ENCODE measurements around the gene SIX4. TPM values are rescaled to one million over a fixed set of nuclear protein-coding genes. Genes with fewer than 3 reads are reported as not detected.

SIX4 gene
- total and polyA plus RNA-seq, 2 donors (not counting 1 experiment from before 2014, with no cell fraction given): 9.1 to 18.3 TPM

DNA sequence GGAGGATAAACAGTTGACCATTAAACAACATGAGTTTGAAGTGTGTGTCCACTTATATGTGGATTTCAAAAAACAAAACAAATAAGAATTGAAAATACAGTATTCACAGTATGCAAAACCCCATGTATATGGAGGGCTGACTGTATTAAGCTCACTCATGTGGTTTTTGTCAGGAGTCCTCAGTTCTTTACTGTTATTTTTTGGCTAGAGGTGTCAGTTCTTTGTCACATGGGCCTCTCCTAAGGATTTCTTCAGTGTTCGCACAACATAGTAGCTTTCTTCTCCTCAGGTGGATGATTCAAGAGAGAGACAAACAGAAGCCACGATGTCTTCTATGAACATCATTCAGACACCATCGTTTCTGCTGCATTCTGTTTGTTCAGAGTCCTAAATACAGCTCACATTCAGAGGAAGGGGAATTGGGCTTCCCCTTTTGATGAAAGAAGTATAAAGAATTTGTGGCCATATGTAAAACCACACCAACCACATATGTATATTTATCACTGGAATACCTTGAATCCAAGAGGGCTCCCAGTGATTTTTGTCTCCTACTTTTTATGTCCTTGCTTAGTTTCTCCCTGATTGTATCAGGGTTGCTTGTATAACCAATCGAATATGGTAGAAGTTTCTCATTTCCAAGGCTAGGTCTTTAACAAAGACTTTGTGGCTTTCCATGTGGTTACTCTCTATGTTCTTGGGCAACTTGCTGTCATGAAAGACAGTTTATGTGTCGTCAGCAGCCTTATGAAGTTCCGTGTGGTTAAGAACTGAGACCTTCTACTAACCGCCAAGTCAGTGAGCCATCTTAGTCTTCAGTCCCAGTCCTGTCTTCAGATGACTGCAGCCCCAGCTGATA, 29.3 kb upstream of the SIX4 start:
- Histone ChIP-seq H3K4me2 (ENCODE audit: extremely low read depth, insufficient read depth, low read length) (no peak overlapping the region), H3K79me2 (ENCODE audit: control insufficient read depth, insufficient read depth, low read length) (peaks cover 24% of the 10 kb centered on the region), H2AFZ (ENCODE audit: low read length) (no peak overlapping the region), H3K36me3 (ENCODE audit: control insufficient read depth, insufficient read depth, low read length) (no peaks in the 10 kb centered on the region), H3K27me3 (ENCODE audit: control insufficient read depth, insufficient read depth, low read length) (no peaks in the 10 kb centered on the region), H4K20me1 (ENCODE audit: control insufficient read depth, extremely low read depth, insufficient read depth, low read length) (no peaks in the 10 kb centered on the region), H3K4me1 (ENCODE audit: control insufficient read depth, extremely low read depth, insufficient read depth, low read length) (no peaks in the 10 kb centered on the region), H3K27ac (ENCODE audit: insufficient read depth, low read length) (no peak overlapping the region), H3K4me3 (replicated peaks in 1 of 4; ENCODE audit: control extremely low read depth in 1 of 4, insufficient read depth in 1 of 4, low read depth in 3 of 4, low read length in 4 of 4) (no peak overlapping the region), H3K9ac (ENCODE audit: insufficient read depth, low read length) (no peak overlapping the region), H3K9me3 (ENCODE audit: control insufficient read depth, insufficient read depth, low read depth, low read length) (no peaks in the 10 kb centered on the region)
- TF ChIP-seq EZH2 (IDR thresholded peaks at IDR 0.05; ENCODE audit: low read length, missing control alignments): no peak
- peak; percentile 58 to 66 for DNase-seq (ENCODE audit: low read depth in 2 of 2)

DNA sequence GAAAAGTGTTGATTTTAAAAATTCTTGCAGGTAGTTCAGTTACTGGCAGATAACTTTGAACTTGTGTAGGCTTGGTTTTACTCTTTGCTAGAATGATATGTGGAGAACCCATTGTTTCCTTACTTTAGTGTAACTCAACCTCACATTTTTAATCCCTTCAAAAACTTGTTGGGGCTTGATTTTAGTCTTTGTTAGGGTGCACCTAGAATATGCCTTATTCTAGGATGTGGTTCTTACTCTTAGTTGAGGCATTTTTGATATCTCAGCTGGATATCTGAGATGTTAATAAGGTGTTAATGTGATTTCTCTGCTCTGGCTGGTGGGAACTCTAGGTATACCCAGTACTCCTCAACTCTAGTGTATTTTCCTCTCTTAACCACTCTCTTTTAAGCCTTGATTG, 20.4 kb upstream of the SIX4 start:
- Histone ChIP-seq H3K79me2 (ENCODE audit: control insufficient read depth, insufficient read depth, low read length) (peaks cover 44% of the 10 kb centered on the region), H3K36me3 (ENCODE audit: control insufficient read depth, insufficient read depth, low read length) (no peaks in the 10 kb centered on the region), H2AFZ (ENCODE audit: low read length) (no peak overlapping the region), H4K20me1 (ENCODE audit: control insufficient read depth, extremely low read depth, insufficient read depth, low read length) (no peaks in the 10 kb centered on the region), H3K9ac (ENCODE audit: insufficient read depth, low read length) (no peak overlapping the region), H3K27me3 (ENCODE audit: control insufficient read depth, insufficient read depth, low read length) (no peaks in the 10 kb centered on the region), H3K27ac (ENCODE audit: insufficient read depth, low read length) (no peak overlapping the region), H3K4me2 (ENCODE audit: extremely low read depth, insufficient read depth, low read length) (no peak overlapping the region), H3K4me3 (replicated peaks in 1 of 4; ENCODE audit: control extremely low read depth in 1 of 4, insufficient read depth in 1 of 4, low read depth in 3 of 4, low read length in 4 of 4) (no peak overlapping the region), H3K4me1 (ENCODE audit: control insufficient read depth, extremely low read depth, insufficient read depth, low read length) (no peaks in the 10 kb centered on the region), H3K9me3 (ENCODE audit: control insufficient read depth, insufficient read depth, low read depth, low read length) (no peaks in the 10 kb centered on the region)
- TF ChIP-seq EZH2 (IDR thresholded peaks at IDR 0.05; ENCODE audit: low read length, missing control alignments) (no peak), CTCF (conservative IDR thresholded peaks at IDR 0.05 in 1 of 2, IDR thresholded peaks at IDR 0.05 in 1 of 2; ENCODE audit: low read depth in 1 of 2, low read length in 2 of 2) (no peak)
- DNase-seq (ENCODE audit: low read depth in 2 of 2): no peak

DNA sequence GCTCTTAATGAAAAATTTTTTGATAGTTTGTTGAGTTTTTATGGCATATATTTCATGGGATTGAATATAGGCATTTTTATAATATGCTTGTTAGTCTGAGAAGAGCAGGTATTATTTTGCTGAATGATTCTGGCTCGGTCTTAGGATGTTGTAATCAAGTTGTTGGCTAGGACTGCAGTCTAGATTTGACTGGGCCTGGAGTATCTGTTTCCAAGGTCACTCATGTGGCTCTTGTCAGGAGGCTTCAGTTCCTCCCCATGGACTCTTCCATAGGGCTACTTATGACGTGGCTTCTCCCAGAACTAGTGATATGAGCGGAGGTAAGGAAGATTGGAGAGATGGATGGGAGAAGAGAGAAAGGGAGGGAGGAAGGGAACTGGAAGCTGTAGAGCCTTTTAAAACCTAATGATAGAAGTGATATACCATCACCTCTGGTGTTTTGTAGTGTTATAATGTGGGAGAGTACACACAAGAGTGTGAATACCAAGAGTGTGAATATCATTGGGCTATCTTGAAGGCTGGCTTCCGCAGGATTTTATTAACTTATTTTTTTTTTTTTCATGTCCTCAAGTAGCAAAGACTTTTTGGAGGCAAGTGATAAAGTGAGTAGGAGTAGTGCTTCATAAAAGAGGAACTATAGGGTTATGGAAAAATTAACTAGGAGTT, 14.8 kb upstream of the SIX4 start:
- Histone ChIP-seq H3K79me2 (ENCODE audit: control insufficient read depth, insufficient read depth, low read length) (peaks cover 56% of the 10 kb centered on the region), H2AFZ (ENCODE audit: low read length) (no peak overlapping the region), H4K20me1 (ENCODE audit: control insufficient read depth, extremely low read depth, insufficient read depth, low read length) (no peaks in the 10 kb centered on the region), H3K4me3 (replicated peaks in 1 of 4; ENCODE audit: control extremely low read depth in 1 of 4, insufficient read depth in 1 of 4, low read depth in 3 of 4, low read length in 4 of 4) (no peak overlapping the region), H3K36me3 (ENCODE audit: control insufficient read depth, insufficient read depth, low read length) (no peaks in the 10 kb centered on the region), H3K9me3 (ENCODE audit: control insufficient read depth, insufficient read depth, low read depth, low read length) (no peaks in the 10 kb centered on the region), H3K27ac (ENCODE audit: insufficient read depth, low read length) (no peak overlapping the region), H3K9ac (ENCODE audit: insufficient read depth, low read length) (no peak overlapping the region), H3K4me1 (ENCODE audit: control insufficient read depth, extremely low read depth, insufficient read depth, low read length) (no peaks in the 10 kb centered on the region), H3K4me2 (ENCODE audit: extremely low read depth, insufficient read depth, low read length) (no peak overlapping the region), H3K27me3 (ENCODE audit: control insufficient read depth, insufficient read depth, low read length) (no peaks in the 10 kb centered on the region)
- no peak for TF ChIP-seq CTCF (conservative IDR thresholded peaks at IDR 0.05 in 1 of 2, IDR thresholded peaks at IDR 0.05 in 1 of 2; ENCODE audit: low read depth in 1 of 2, low read length in 2 of 2)
- DNase-seq (ENCODE audit: low read depth in 2 of 2): no peak
